CD4-positive, alpha-beta memory T cell (primary cell): ENCODE measurements around the gene PLK3. TPM values are rescaled to one million over a fixed set of nuclear protein-coding genes. Genes with fewer than 3 reads are reported as not detected.
"Not testable (repeated sequence)": the region's sequence is repeated elsewhere in the genome, so short reads cannot be mapped to it uniquely, and the experiment has no call there.

Experiments
- CTCF ChIA-PET: fragments of 350-600 bp; sonication (Branson Sonifier 250); formaldehyde crosslinking; loops from one replicate; lab custom pipeline; 2021; ENCODE audit warnings: inconsistent platforms; ENCODE audit not compliant: partially characterized antibody; lab: Charles Lee
- POLR2A ChIA-PET: fragments of 350-600 bp; sonication (Branson Sonifier 250); formaldehyde crosslinking; loops from one replicate; lab custom pipeline; 2021; ENCODE audit not compliant: partially characterized antibody; lab: Charles Lee
- DNase-seq, 5 donors: peaks; one replicate each; pipeline versions ENCODE4 v3.0.0 to v3.0.0-alpha.2; 2020 to 2022; ENCODE audit warnings: mixed read lengths in 1 of 5
- H3K27ac ChIP-seq: one replicate; pipeline ENCODE4 v1.7.0; 2013; ENCODE audit warnings: low read depth, low read length
- H3K27me3 ChIP-seq: 2 replicates; pipeline ENCODE4 v1.7.0; 2013; ENCODE audit warnings: mild to moderate bottlenecking, low read length, moderate library complexity; ENCODE audit not compliant: insufficient read depth
- H3K36me3 ChIP-seq: 2 replicates; pipeline ENCODE4 v1.7.0; 2013; ENCODE audit warnings: mild to moderate bottlenecking, low read length, moderate library complexity; ENCODE audit not compliant: insufficient read depth
- H3K4me1 ChIP-seq: 2 replicates; pipeline ENCODE4 v1.7.0; 2013; ENCODE audit warnings: mild to moderate bottlenecking, low read length, moderate library complexity; ENCODE audit not compliant: insufficient read depth
- H3K4me3 ChIP-seq, 2 donors: one replicate each; pipeline ENCODE4 v1.7.0; 2013; ENCODE audit warnings: low read length in 2 of 2, mild to moderate bottlenecking in 1 of 2
- H3K9me3 ChIP-seq, 2 donors: one replicate each; pipeline ENCODE4 v1.7.0; 2013; ENCODE audit warnings: low read length in 2 of 2, control low read depth in 1 of 2; ENCODE audit not compliant: control insufficient read depth in 1 of 2
- H3K27ac Mint-ChIP-seq, 7 donors: one replicate each; pipeline ENCODE4 v1.8.0; 2020 to 2021; ENCODE audit warnings: mixed read lengths in 7 of 7, mild to moderate bottlenecking in 6 of 7, inconsistent platforms in 3 of 7, moderate library complexity in 3 of 7
- H3K27me3 Mint-ChIP-seq, 2 donors: one replicate each; pipeline ENCODE4 v1.8.0; 2020 to 2021; ENCODE audit warnings: mixed read lengths in 2 of 2
- H3K36me3 Mint-ChIP-seq, 2 donors: one replicate each; pipeline ENCODE4 v1.8.0; 2020 to 2021; ENCODE audit warnings: mixed read lengths in 2 of 2, inconsistent platforms in 1 of 2, mild to moderate bottlenecking in 1 of 2
- H3K4me1 Mint-ChIP-seq, 4 donors: one replicate each; pipeline ENCODE4 v1.8.0; 2020 to 2021; ENCODE audit warnings: mixed read lengths in 4 of 4, mild to moderate bottlenecking in 1 of 4
- H3K4me3 Mint-ChIP-seq, 8 donors: one replicate each; pipeline ENCODE4 v1.8.0; 2020 to 2021; ENCODE audit warnings: mixed read lengths in 8 of 8, mild to moderate bottlenecking in 7 of 8, moderate library complexity in 6 of 8, inconsistent platforms in 3 of 8
- H3K9me3 Mint-ChIP-seq, 8 donors: one replicate each; pipeline ENCODE4 v1.8.0; 2020 to 2021; ENCODE audit warnings: mixed read lengths in 8 of 8, mild to moderate bottlenecking in 5 of 8, inconsistent platforms in 3 of 8, moderate library complexity in 1 of 8
- intact Hi-C: fragments of 100-400 bp; cut with micrococcal nuclease; formaldehyde crosslinking; loops from one replicate; pipeline ENCODE4 v1.15.1; 2023
- polyA plus RNA-seq, 2 donors: library from polyadenylated mRNA; unstranded; fragments of 300-500 nt; fragmentation: Illumina TruSeq; gene quantifications; one replicate each; pipeline ENCODE4 v1.2.3, GENCODE V29; 2021
- total RNA-seq, 2 experiments: library from RNA; stranded (reverse); gene quantifications; one replicate each; pipeline ENCODE4 v1.2.3, GENCODE V29; 2021

Gene PLK3
- total and polyA plus RNA-seq, 4 experiments from 2014 or later = 37.3 to 153 (median 97.5) TPM

DNA sequence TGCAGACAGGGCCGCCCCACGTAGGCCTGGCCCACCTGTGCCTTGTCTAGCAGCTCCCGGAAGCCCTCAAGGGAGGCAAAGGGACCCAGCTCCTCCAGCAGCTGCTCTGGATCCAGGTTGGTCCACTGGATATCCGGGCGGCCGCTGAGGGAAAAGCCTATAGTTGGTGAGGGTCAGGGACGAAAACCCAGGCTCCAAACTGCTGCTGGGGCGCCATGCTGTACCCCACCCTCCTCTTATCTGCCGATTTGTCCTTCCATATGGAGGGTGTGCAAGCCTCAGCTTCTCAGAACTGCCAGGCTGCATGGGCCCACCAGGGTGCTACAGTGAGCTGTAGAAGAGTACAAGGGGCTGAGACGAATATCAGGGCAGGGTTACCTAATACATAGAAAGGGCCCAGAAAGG, 30.7 kb downstream of the PLK3 start:
- Mint-ChIP-seq H3K9me3 (no peaks in the 10 kb centered on the region), H3K27me3 (peaks cover 0 to 3% of the 10 kb centered on the region in 2 donors), H3K4me3 (no peak overlapping the region), H3K27ac (no peak overlapping the region), H3K36me3 (no peaks in the 10 kb centered on the region), H3K4me1 (peaks cover 3 to 6% (median 5%) of the 10 kb centered on the region in 4 donors)
- POLR2A ChIA-PET = interaction anchor here (0.9 to 4.1 kb wide), 3 partner anchors 11 to 55 kb away, joined by 3 to 24 read pairs (median 8); partner anchors contain the start of gene PLK3
- DNase-seq = peak in 1 of 5 donors; percentile 29
- no peaks in the 10 kb centered on the region for H3K9me3 ChIP-seq
- H3K27me3 ChIP-seq = no peaks in the 10 kb centered on the region
- peaks cover under 1% of the 10 kb centered on the region for H3K4me1 ChIP-seq
- intact Hi-C loops = no loop called here
- no peak overlapping the region for H3K4me3 ChIP-seq
- CTCF ChIA-PET = interaction anchor here (0.9 to 1.4 kb wide), 2 partner anchors 17 to 99 kb away, joined by 3 read pairs; no protein-coding TSS in a partner anchor
- H3K36me3 ChIP-seq = no peaks in the 10 kb centered on the region
- no peak overlapping the region for H3K27ac ChIP-seq

DNA sequence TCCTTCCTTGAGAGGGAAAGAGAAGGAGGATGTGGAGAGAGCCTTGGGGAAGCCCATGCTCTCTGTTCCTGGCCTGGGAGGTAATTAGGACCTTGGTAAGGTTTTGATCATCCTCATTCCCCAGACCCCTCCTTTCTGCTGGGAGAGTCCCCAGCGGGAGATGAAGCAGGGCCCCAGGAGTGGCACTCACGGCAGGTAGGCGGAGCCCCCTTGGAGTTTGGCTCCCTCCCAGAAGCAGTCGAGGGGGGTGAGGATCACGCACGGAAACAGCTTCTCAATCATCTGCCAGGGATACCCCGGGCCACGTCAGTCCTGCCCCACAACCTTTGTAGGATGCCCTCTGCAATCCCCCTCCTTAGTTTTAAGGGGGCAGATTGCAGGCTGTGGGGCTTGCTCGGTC, 31.3 kb downstream of the PLK3 start:
- Histone ChIP-seq H3K27ac (no peak overlapping the region), H3K36me3 (no peaks in the 10 kb centered on the region), H3K4me3 (no peak overlapping the region), H3K9me3 (no peaks in the 10 kb centered on the region), H3K27me3 (no peaks in the 10 kb centered on the region), H3K4me1 (peaks cover 4% of the 10 kb centered on the region)
- H3K36me3 Mint-ChIP-seq = no peaks in the 10 kb centered on the region
- H3K4me1 Mint-ChIP-seq = peaks cover 5 to 9% (median 8%) of the 10 kb centered on the region in 4 donors
- H3K4me3 Mint-ChIP-seq = no peak overlapping the region
- peaks cover 0 to 4% of the 10 kb centered on the region in 2 donors for H3K27me3 Mint-ChIP-seq
- intact Hi-C loops = no loop called here
- ChIA-PET CTCF (interaction anchor here (0.9 to 1.4 kb wide), 2 partner anchors 18 to 100 kb away, joined by 3 read pairs; no protein-coding TSS in a partner anchor), POLR2A (interaction anchor here (2.7 to 4.1 kb wide), 2 partner anchors 12 to 32 kb away, joined by 8 to 24 read pairs; partner anchors contain the start of gene PLK3)
- H3K27ac Mint-ChIP-seq = no peak overlapping the region
- DNase-seq = no peak
- no peaks in the 10 kb centered on the region for H3K9me3 Mint-ChIP-seq

DNA sequence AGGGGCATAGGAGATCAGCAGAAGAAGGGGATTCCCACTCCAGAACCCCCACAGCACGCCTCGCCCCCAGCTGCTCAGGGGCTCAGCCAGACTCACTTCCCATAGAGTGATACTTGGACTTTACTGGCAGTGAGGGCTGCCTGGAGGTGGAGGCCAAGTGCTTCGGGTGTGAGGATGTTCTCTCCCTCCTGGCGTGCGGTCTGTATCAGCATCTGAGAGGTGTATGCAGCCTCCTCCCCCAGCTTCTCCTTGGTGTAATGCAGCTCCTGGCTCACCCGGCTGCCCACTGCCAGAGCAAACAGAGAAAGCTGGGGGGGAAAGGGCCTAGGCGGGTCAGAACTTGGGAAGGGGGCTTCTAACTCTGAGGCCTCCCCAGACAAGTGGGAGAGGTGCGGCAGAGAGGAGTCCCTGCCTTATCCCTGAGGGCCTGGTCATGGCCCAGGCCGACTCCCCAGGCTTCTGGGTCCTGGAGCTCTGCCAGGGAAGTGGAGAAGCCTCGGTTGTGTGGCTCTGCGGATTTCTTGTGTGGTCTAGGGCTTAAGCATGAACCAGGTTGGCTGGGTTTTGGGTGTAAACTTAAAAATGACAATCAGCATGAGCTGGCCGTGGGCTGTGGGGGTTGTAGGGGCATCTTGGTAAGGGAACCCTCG, 32.0 kb downstream of the PLK3 start:
- Mint-ChIP-seq H3K9me3 (no peaks in the 10 kb centered on the region), H3K27me3 (peaks cover 0 to 4% of the 10 kb centered on the region in 2 donors), H3K4me3 (no peak overlapping the region), H3K36me3 (no peaks in the 10 kb centered on the region), H3K27ac (peak overlapping the region in 4 of 7 donors; percentile 41 to 61 (median 58)), H3K4me1 (peaks cover 5 to 9% (median 8%) of the 10 kb centered on the region in 4 donors)
- no peaks in the 10 kb centered on the region for H3K27me3 ChIP-seq
- POLR2A ChIA-PET = interaction anchor here (1.3 to 2.7 kb wide), 2 partner anchors 32 kb away, joined by 3 to 8 read pairs; partner anchors contain the start of gene PLK3
- H3K4me3 ChIP-seq = no peak overlapping the region
- CTCF ChIA-PET = interaction anchor here (0.9 to 1.7 kb wide), 5 partner anchors 12 to 661 kb away, joined by 3 to 5 read pairs (median 3); partner anchors contain the start of gene HECTD3
- intact Hi-C loops = no loop called here
- peak in 1 of 5 donors; percentile 35 for DNase-seq
- H3K9me3 ChIP-seq = no peaks in the 10 kb centered on the region
- peaks cover 4% of the 10 kb centered on the region for H3K4me1 ChIP-seq
- H3K27ac ChIP-seq = no peak overlapping the region
- no peaks in the 10 kb centered on the region for H3K36me3 ChIP-seq

DNA sequence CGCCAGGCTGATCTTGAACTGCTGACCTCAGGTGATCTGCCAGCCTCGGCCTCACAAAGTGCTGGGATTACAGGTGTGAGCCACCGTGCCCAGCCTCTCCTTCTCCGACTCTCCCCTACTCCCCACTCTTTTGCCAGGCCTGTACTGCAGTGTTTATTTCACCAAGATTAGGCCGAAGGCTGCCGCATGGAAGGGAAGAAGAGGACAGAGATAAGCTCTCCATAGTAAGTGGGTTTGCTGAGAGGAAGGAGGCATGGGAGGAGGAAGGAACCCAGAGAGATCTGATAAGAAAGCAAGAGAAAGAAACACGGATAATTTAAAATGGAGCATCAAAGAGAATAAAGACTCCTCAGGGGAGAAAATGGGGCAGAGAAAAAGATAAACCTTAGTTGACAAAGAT, 34.2 kb downstream of the PLK3 start:
- no peak for DNase-seq
- Histone ChIP-seq H3K27ac (no peak overlapping the region), H3K36me3 (no peaks in the 10 kb centered on the region), H3K27me3 (no peaks in the 10 kb centered on the region), H3K9me3 (no peaks in the 10 kb centered on the region), H3K4me3 (no peak overlapping the region), H3K4me1 (peaks cover 4% of the 10 kb centered on the region)
- POLR2A ChIA-PET = interaction anchor here (1.1 to 1.5 kb wide), 2 partner anchors 13 to 34 kb away, joined by 3 to 11 read pairs; partner anchors contain the start of gene PLK3
- CTCF ChIA-PET = interaction anchor here (0.9 to 3.7 kb wide), 5 partner anchors 8 to 465 kb away, joined by 3 to 14 read pairs (median 4); partner anchors contain the start of gene PLK3
- H3K9me3 Mint-ChIP-seq = no peaks in the 10 kb centered on the region
- H3K4me1 Mint-ChIP-seq = peaks cover 5 to 9% (median 8%) of the 10 kb centered on the region in 4 donors
- intact Hi-C loops = no loop called here
- no peak overlapping the region for H3K4me3 Mint-ChIP-seq
- H3K36me3 Mint-ChIP-seq = no peaks in the 10 kb centered on the region
- peak overlapping the region in 1 of 7 donors; percentile 32 for H3K27ac Mint-ChIP-seq
- H3K27me3 Mint-ChIP-seq = peaks cover under 1 to 5% of the 10 kb centered on the region in 2 donors

DNA sequence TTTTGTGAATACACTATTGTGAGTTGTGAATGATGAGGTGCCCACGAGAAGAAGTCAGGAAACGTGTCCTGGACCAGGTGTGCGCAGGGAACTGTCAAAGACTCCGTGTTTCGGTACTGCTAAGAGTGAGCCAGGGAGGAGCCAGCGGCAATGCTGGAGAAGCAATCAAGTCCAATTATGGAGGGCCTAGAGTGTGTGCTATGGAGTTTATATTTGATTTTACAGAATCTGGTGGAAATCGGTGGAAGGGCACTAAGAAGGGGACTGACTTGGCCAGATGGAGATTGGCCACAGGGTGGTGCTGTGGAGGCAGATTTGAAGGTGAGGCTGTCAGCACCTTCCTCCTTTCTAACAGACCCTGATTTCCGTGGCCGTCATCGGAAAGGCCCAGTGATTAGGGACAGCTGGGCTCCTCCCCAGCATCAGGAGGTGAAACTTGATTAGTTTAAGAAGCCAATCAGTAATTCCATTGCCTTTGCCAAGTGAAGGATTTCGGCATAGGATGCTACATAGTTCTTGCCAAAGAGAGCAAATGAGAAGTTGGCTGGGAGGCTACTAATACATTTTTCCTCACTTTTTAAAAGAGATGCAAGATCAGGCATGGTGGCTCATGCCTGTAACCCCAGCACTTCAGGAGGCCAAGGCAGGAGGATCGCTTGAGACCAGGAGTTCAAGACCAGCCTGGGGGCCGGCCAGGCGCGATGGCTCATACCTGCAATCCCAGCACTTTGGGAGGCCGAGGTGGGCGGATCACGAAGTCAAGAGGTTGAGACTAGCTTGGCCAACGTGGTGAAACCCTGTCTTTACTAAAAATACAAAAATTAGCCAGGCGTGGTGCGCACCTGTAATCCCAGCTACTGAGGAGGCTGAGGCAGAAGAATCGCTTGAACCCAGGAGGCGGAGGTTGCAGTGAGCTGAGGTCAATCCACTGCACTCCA, 35.8 kb downstream of the PLK3 start:
- Histone ChIP-seq H3K27ac (no peak overlapping the region), H3K4me1 (peaks cover 4% of the 10 kb centered on the region), H3K4me3 (no peak overlapping the region), H3K36me3 (no peaks in the 10 kb centered on the region), H3K27me3 (no peaks in the 10 kb centered on the region), H3K9me3 (no peaks in the 10 kb centered on the region)
- H3K4me3 Mint-ChIP-seq = peak overlapping the region in 4 of 8 donors; percentile 19 to 69 (median 42)
- peaks cover 5 to 10% of the 10 kb centered on the region in 2 donors for H3K27me3 Mint-ChIP-seq
- H3K9me3 Mint-ChIP-seq = no peaks in the 10 kb centered on the region
- H3K4me1 Mint-ChIP-seq = peaks cover 5 to 9% (median 8%) of the 10 kb centered on the region in 4 donors
- peak overlapping the region in 6 of 7 donors; percentile 7 to 74 (median 58) for H3K27ac Mint-ChIP-seq
- CTCF ChIA-PET = interaction anchor here (1.0 to 3.7 kb wide), 17 partner anchors 10 to 464 kb away, joined by 3 to 14 read pairs (median 6); partner anchors contain the start of genes BTBD19, HECTD3, PLK3 and RPS8
- intact Hi-C loops = loop anchor here (1.0 to 2.0 kb wide), 6 partner anchors 15 to 468 kb away; partner anchors contain the start of gene HECTD3
- POLR2A ChIA-PET = interaction anchor here (0.6 to 2.1 kb wide), 7 partner anchors 15 to 50 kb away, joined by 3 to 11 read pairs (median 5); partner anchors contain the start of gene PLK3
- DNase-seq = peak; percentile 71 to 83 (median 75)
- no peaks in the 10 kb centered on the region for H3K36me3 Mint-ChIP-seq

DNA sequence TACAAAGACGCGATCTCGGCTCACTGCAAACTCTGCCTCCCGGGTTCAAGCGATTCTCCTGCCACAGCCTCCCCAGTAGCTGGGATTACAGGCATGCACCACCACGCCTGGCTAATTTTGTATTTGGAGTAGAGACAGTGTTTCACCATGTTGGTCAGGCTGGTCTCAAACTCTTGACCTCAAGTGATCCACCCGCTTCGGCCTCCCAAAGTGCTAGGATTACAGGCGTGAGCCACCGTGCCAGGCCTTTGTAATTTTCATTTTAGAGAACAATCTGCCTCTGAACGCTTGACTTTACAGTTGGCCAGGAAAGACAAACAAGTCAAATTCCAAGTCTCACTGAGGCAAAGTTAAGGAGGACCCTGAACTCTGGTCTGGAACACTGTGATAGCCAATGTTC, 38.1 kb downstream of the PLK3 start:
- H3K27ac ChIP-seq, H3K4me3 ChIP-seq, H3K36me3 ChIP-seq, H3K27me3 ChIP-seq, H3K36me3 Mint-ChIP-seq, DNase-seq, intact Hi-C loops, H3K27ac Mint-ChIP-seq, H3K4me3 Mint-ChIP-seq, H3K4me1 ChIP-seq, H3K9me3 Mint-ChIP-seq, H3K9me3 ChIP-seq: not testable (repeated sequence)
- ChIA-PET CTCF (interaction anchor here (1.5 to 3.1 kb wide), 4 partner anchors 30 to 126 kb away, joined by 4 to 8 read pairs (median 6); partner anchors contain the start of gene BTBD19), POLR2A (interaction anchor here (1.5 to 1.6 kb wide), 2 partner anchors 30 to 55 kb away, joined by 3 read pairs; partner anchors contain the start of gene BTBD19)
- Mint-ChIP-seq H3K27me3 (peaks cover 13 to 24% of the 10 kb centered on the region in 2 donors), H3K4me1 (peaks cover 8 to 23% (median 12%) of the 10 kb centered on the region in 4 donors)
